Measurements from ENCODE around the gene RPE65. TPM values are rescaled to one million over a fixed set of nuclear protein-coding genes. Genes with fewer than 3 reads are reported as not detected.

The RPE65 gene
- total and polyA plus RNA-seq, 2 donors (not counting 1 experiment from before 2014, with no cell fraction given): not detected

GRCh38 chr1:68459796-68460195 is 10.0 kb upstream of the RPE65 start:
- Histone ChIP-seq H4K20me1 (ENCODE audit: control insufficient read depth, insufficient read depth, low read length, poor library complexity, severe bottlenecking) (no peaks in the 10 kb centered on the region), H3K79me2 (ENCODE audit: control insufficient read depth, insufficient read depth, low read length) (no peaks in the 10 kb centered on the region), H3K9ac (ENCODE audit: low read length) (no peak overlapping the region), H3K4me2 (replicated peaks; ENCODE audit: low read depth, low read length, poor library complexity, severe bottlenecking) (no peak overlapping the region), H3K27me3 (replicated peaks in 1 of 4; ENCODE audit: control extremely low read depth in 1 of 4, control insufficient read depth in 3 of 4, insufficient read depth in 4 of 4, low read length in 3 of 4) (peaks cover 0 to 2% (median 0%) of the 10 kb centered on the region in 4 experiments), H3K4me3 (ENCODE audit: control extremely low read depth in 1 of 5, extremely low read depth in 1 of 5, insufficient read depth in 1 of 5, low read depth in 2 of 5, low read length in 4 of 5) (no peak overlapping the region), H3K27ac (ENCODE audit: low read length in 2 of 2) (no peak overlapping the region), H3K4me1 (ENCODE audit: control insufficient read depth in 2 of 2, insufficient read depth in 2 of 2, low read length in 2 of 2) (no peaks in the 10 kb centered on the region), H3K9me3 (ENCODE audit: control extremely low read depth in 1 of 3, control insufficient read depth in 2 of 3, insufficient read depth in 1 of 3, low read length in 2 of 3) (peaks cover 0 to 7% (median 4%) of the 10 kb centered on the region in 3 donors), H2AFZ (ENCODE audit: insufficient read depth, low read depth, low read length, poor library complexity, severe bottlenecking) (no peak overlapping the region), H3K36me3 (replicated peaks in 1 of 2; ENCODE audit: control extremely low read depth in 1 of 2, control insufficient read depth in 1 of 2, extremely low read depth in 1 of 2, insufficient read depth in 2 of 2, low read length in 1 of 2) (no peaks in the 10 kb centered on the region)
- Mint-ChIP-seq H3K4me1 (no peaks in the 10 kb centered on the region), H3K4me3 (no peak overlapping the region), H3K27ac (no peak overlapping the region), H3K27me3 (peaks cover 21% of the 10 kb centered on the region), H3K9me3 (ENCODE audit: insufficient read depth) (peaks cover 8% of the 10 kb centered on the region)
- 91% methylated on average over 1 of the region's 1 CpG for WGBS (ENCODE audit: insufficient coverage)
- intact Hi-C loops (cut with micrococcal nuclease): no loop called here
- ChIA-PET CTCF (no interaction called here), POLR2A (no interaction called here)
- TF ChIP-seq EZH2 (IDR thresholded peaks at IDR 0.05; ENCODE audit: borderline replicate concordance, insufficient read depth, low read depth, low read length, poor library complexity, severe bottlenecking): no peak
- no peak for TF ChIP-seq CTCF (IDR thresholded peaks at IDR 0.05)
- DNase-seq (no peak), ATAC-seq (ENCODE audit: low read depth) (no peak)

GRCh38 chr1:68459091-68459490 is 9.3 kb upstream of the RPE65 start:
- Histone ChIP-seq H3K79me2 (ENCODE audit: control insufficient read depth, insufficient read depth, low read length) (no peaks in the 10 kb centered on the region), H3K27me3 (replicated peaks in 1 of 4; ENCODE audit: control extremely low read depth in 1 of 4, control insufficient read depth in 3 of 4, insufficient read depth in 4 of 4, low read length in 3 of 4) (peaks cover 0 to 2% (median 0%) of the 10 kb centered on the region in 4 experiments), H2AFZ (ENCODE audit: insufficient read depth, low read depth, low read length, poor library complexity, severe bottlenecking) (no peak overlapping the region), H3K36me3 (replicated peaks in 1 of 2; ENCODE audit: control extremely low read depth in 1 of 2, control insufficient read depth in 1 of 2, extremely low read depth in 1 of 2, insufficient read depth in 2 of 2, low read length in 1 of 2) (no peaks in the 10 kb centered on the region), H3K4me3 (ENCODE audit: control extremely low read depth in 1 of 5, extremely low read depth in 1 of 5, insufficient read depth in 1 of 5, low read depth in 2 of 5, low read length in 4 of 5) (no peak overlapping the region), H3K9me3 (ENCODE audit: control extremely low read depth in 1 of 3, control insufficient read depth in 2 of 3, insufficient read depth in 1 of 3, low read length in 2 of 3) (peaks cover 0 to 7% (median 2%) of the 10 kb centered on the region in 3 donors), H3K9ac (ENCODE audit: low read length) (no peak overlapping the region), H4K20me1 (ENCODE audit: control insufficient read depth, insufficient read depth, low read length, poor library complexity, severe bottlenecking) (no peaks in the 10 kb centered on the region), H3K4me2 (replicated peaks; ENCODE audit: low read depth, low read length, poor library complexity, severe bottlenecking) (no peak overlapping the region), H3K27ac (ENCODE audit: low read length in 2 of 2) (no peak overlapping the region), H3K4me1 (ENCODE audit: control insufficient read depth in 2 of 2, insufficient read depth in 2 of 2, low read length in 2 of 2) (no peaks in the 10 kb centered on the region)
- DNase-seq (no peak), ATAC-seq (ENCODE audit: low read depth) (no peak)
- Mint-ChIP-seq H3K9me3 (ENCODE audit: insufficient read depth) (peaks cover 4% of the 10 kb centered on the region), H3K27ac (no peak overlapping the region), H3K4me1 (no peaks in the 10 kb centered on the region), H3K27me3 (peaks cover 14% of the 10 kb centered on the region), H3K4me3 (no peak overlapping the region)
- 75% methylated on average over 1 of the region's 2 CpGs for WGBS (ENCODE audit: insufficient coverage)
- intact Hi-C loops (cut with micrococcal nuclease): no loop called here
- TF ChIP-seq EZH2 (IDR thresholded peaks at IDR 0.05; ENCODE audit: borderline replicate concordance, insufficient read depth, low read depth, low read length, poor library complexity, severe bottlenecking) (no peak), CTCF (IDR thresholded peaks at IDR 0.05) (no peak)
- ChIA-PET POLR2A (no interaction called here), CTCF (no interaction called here)
